ENCODE measurements around the gene NALCN. TPM values are rescaled to one million over a fixed set of nuclear protein-coding genes. Genes with fewer than 3 reads are reported as not detected.

Gene NALCN
- total and polyA plus RNA-seq, 9 donors: 0.17 to 21.6 (median 1.4) TPM

GRCh38 chr13:101383595-101383994 is 32.7 kb downstream of the NALCN start:
- no peak for DNase-seq
- WGBS, 3 donors: 47 to 62% (median 48%) methylated on average over 2 of the region's 2 CpGs
- Histone ChIP-seq H3K27ac (no peak overlapping the region), H3K4me1 (ENCODE audit: insufficient read depth) (no peaks in the 10 kb centered on the region), H3K27me3 (no peaks in the 10 kb centered on the region), H3K9me3 (no peaks in the 10 kb centered on the region), H3K4me3 (no peak overlapping the region), H3K36me3 (no peaks in the 10 kb centered on the region)
- intact Hi-C loops (cut with DNase I): no loop called here
- TF ChIP-seq CTCF (IDR thresholded peaks at IDR 0.05) (no peak), EP300 (IDR thresholded peaks at IDR 0.05) (no peak), POLR2A (IDR thresholded peaks at IDR 0.05) (no peak)

GRCh38 chr13:101382701-101383100 is 33.6 kb downstream of the NALCN start:
- no peaks in the 10 kb centered on the region for H3K27me3 ChIP-seq
- no peak overlapping the region for H3K27ac ChIP-seq
- WGBS, 3 donors: 85 to 89% (median 88%) methylated on average over 2 of the region's 2 CpGs
- H3K9me3 ChIP-seq: no peaks in the 10 kb centered on the region
- no peak overlapping the region for H3K4me3 ChIP-seq
- H3K36me3 ChIP-seq: no peaks in the 10 kb centered on the region
- H3K4me1 ChIP-seq (ENCODE audit: insufficient read depth): no peaks in the 10 kb centered on the region
- intact Hi-C loops (cut with DNase I): no loop called here
- TF ChIP-seq CTCF (IDR thresholded peaks at IDR 0.05) (no peak), POLR2A (IDR thresholded peaks at IDR 0.05) (no peak), EP300 (IDR thresholded peaks at IDR 0.05) (no peak)
- DNase-seq: no peak

GRCh38 chr13:101382086-101382485 is 34.2 kb downstream of the NALCN start:
- TF ChIP-seq EP300 (IDR thresholded peaks at IDR 0.05) (no peak), CTCF (IDR thresholded peaks at IDR 0.05) (no peak), POLR2A (IDR thresholded peaks at IDR 0.05) (no peak)
- no peaks in the 10 kb centered on the region for H3K36me3 ChIP-seq
- no peak for DNase-seq
- H3K27me3 ChIP-seq: no peaks in the 10 kb centered on the region
- H3K9me3 ChIP-seq: no peaks in the 10 kb centered on the region
- no peak overlapping the region for H3K27ac ChIP-seq
- intact Hi-C loops (cut with DNase I): no loop called here
- no peak overlapping the region for H3K4me3 ChIP-seq
- 28 to 49% (median 37%) methylated on average over 2 of the region's 2 CpGs for WGBS, 3 donors
- no peaks in the 10 kb centered on the region for H3K4me1 ChIP-seq (ENCODE audit: insufficient read depth)

- WGBS, 3 donors: 69 to 86% (median 79%) methylated on average over 3 of the region's 3 CpGs
- DNase-seq: no peak
- H3K4me3 ChIP-seq: no peak overlapping the region
- no peaks in the 10 kb centered on the region for H3K4me1 ChIP-seq (ENCODE audit: insufficient read depth)
- H3K9me3 ChIP-seq: no peaks in the 10 kb centered on the region
- H3K27ac ChIP-seq: no peak overlapping the region
- no peaks in the 10 kb centered on the region for H3K27me3 ChIP-seq
- TF ChIP-seq CTCF (IDR thresholded peaks at IDR 0.05) (no peak), POLR2A (IDR thresholded peaks at IDR 0.05) (no peak), EP300 (IDR thresholded peaks at IDR 0.05) (no peak)
- intact Hi-C loops (cut with DNase I): no loop called here
- no peaks in the 10 kb centered on the region for H3K36me3 ChIP-seq
Observed at GRCh38 chr13:101360525-101360924, 55.8 kb downstream of the NALCN start.

GRCh38 chr13:101354895-101355294 is 61.4 kb downstream of the NALCN start:
- Histone ChIP-seq H3K27me3 (no peaks in the 10 kb centered on the region), H3K9me3 (no peaks in the 10 kb centered on the region), H3K4me1 (ENCODE audit: insufficient read depth) (no peaks in the 10 kb centered on the region), H3K4me3 (no peak overlapping the region), H3K27ac (no peak overlapping the region), H3K36me3 (no peaks in the 10 kb centered on the region)
- DNase-seq: no peak
- intact Hi-C loops (cut with DNase I): no loop called here
- 85 to 87% (median 87%) methylated on average over 5 of the region's 5 CpGs for WGBS, 3 donors
- no peak for TF ChIP-seq CTCF (IDR thresholded peaks at IDR 0.05)
- TF ChIP-seq EP300 (IDR thresholded peaks at IDR 0.05): no peak
- TF ChIP-seq POLR2A (IDR thresholded peaks at IDR 0.05): no peak

Measured in ovary (tissue), 9 donors.